ENCODE data around the gene BHLHE41. TPM values are rescaled to one million over a fixed set of nuclear protein-coding genes. Genes with fewer than 3 reads are reported as not detected.

Gene BHLHE41
- total RNA-seq, 1 experiment from 2014 or later, result 82.7 TPM

- no peak for DNase-seq (ENCODE audit: low spot score)
Observed at GRCh38 chr12:26114720-26115401, 10.0 kb downstream of the BHLHE41 start.

- DNase-seq (ENCODE audit: low spot score), result peak; percentile 98
Observed at GRCh38 chr12:26113853-26114719, 10.8 kb downstream of the BHLHE41 start.

GRCh38 chr12:26113181-26113654 is 11.6 kb downstream of the BHLHE41 start:
- DNase-seq (ENCODE audit: low spot score), result peak; percentile 66

DNA sequence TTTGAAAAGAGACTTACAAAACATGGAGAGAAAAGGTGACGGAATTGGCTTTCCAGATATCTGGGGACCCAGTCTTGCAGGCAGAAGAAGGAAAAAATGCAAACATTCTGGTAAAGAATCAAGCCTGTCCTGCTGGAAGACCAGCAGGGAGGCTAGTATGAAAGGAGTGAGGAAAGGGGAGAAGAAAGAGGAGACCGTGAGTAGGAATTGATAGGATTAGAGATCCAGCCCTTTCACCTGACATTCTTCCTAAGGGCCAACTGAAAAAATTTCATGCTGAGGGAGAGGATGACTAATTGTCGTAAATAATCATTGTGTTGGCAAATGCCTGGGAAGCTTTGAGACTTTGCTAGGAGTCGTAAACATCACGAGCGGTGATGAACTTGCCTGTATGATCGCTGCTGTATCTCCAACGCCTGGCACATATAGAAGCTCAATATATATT is 12.1 kb downstream of the BHLHE41 start:
- DNase-seq (ENCODE audit: low spot score), result peak; percentile 80

- no peak for DNase-seq (ENCODE audit: low spot score)
Observed at GRCh38 chr12:26112232-26112631, 12.6 kb downstream of the BHLHE41 start.

DNA sequence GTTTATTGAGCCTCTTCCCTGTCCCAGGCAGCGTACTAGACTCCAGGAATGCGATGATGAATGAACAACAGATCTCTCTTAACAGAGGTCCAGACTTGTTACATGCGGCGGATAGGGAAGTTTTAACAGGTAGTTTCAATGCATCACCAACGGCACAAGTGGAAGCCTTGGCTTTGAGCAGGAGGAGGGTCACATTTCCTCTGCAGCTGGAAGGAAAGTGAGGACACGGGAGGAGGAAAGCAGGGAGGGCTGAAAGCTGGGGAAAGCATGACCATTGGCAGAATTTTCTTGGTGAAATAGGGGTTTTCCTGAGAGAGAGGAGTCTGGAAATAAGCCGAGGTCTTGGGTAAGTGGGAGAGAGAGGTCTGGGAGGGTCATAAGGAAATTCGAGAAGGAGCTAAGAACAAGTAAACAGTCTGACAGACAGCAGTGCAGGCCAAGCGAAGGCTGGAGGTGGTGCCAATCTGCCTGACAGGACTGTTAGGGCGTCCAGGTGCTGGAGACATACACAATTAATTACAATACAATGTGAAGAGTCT is 15.4 kb downstream of the BHLHE41 start:
- no peak for DNase-seq (ENCODE audit: low spot score)

GRCh38 chr12:26108915-26109314 is 15.9 kb downstream of the BHLHE41 start:
- DNase-seq (ENCODE audit: low spot score), result no peak

- DNase-seq (ENCODE audit: low spot score), result no peak
Observed at GRCh38 chr12:26106347-26106746, 18.5 kb downstream of the BHLHE41 start.

- no peak for DNase-seq (ENCODE audit: low spot score)
Observed at GRCh38 chr12:26102953-26103352, 21.9 kb downstream of the BHLHE41 start.

DNA sequence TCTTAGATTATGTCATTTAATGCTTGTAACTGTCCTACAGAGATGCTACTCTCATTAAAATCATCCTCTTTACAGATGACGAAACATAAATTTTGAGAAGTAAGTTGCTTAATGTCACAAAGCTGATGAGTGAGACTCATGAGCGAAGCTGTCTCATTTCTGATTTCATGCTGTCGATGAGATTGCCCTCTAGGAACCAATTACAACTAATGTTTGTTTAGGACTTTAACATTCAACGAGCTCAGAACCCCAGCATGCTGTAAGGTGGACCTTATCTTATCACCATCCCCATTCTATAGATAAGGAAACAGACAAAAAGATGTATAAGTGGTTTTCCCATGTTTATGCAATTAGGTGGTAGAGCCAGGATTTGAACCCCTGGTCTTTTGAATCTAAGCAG is 23.1 kb downstream of the BHLHE41 start:
- DNase-seq (ENCODE audit: low spot score), result no peak

- DNase-seq (ENCODE audit: low spot score), result peak; percentile 100
Observed at GRCh38 chr12:26101350-26101734, 23.5 kb downstream of the BHLHE41 start.

DNA sequence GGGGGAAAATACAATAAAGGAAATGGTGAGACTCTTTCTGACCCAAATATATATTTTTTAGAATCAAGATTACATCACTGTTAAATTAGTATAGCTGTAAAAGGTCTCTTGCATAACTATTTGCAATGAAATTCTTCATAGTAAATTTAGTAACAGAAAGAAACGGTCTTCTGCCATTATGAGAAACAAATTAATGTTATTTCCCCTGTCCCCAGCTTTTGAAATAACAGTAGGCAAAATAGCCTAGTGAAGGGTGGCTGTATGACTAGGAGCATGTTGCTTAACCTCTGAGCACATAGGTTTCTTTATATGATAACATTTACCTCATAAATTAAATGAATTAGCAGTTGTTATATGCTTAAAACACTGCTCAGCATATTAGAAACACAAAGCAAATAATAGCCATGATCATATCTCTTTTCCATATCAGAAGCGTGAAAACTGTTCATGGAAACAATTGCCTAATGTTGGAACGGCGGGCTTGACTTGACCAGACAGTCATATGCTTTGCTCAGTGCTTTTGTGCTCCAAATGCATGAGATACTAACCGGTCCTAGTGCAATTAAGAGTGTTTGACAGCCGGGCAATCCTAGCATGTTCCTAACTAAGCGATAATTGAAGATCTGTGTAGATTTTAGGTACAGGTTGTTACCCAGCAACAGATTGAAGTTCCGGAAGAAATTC is 24.0 kb downstream of the BHLHE41 start:
- no peak for DNase-seq (ENCODE audit: low spot score)

GRCh38 chr12:26097046-26097878 is 27.6 kb downstream of the BHLHE41 start:
- DNase-seq (ENCODE audit: low spot score), result peak; percentile 94

DNA sequence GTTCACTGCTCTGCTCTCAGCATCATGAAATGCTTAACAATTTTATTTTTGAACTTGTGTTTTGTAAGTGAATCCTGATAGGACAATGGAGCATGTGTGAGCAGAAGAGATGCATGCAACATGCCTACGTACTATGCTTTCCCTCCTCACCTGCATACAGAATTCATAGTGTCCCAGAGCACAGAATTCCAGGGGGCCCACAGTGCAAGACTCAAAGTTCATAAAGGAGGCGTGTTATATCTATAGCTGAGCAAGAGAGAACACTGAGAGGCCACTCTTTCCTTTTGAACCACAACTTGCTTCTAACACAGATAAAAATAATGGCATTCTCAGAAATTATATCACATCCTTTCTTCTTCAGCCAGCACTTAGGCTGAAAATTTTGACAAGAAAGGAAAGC is 28.8 kb downstream of the BHLHE41 start:
- no peak for DNase-seq (ENCODE audit: low spot score)

- no peak for DNase-seq (ENCODE audit: low spot score)
Observed at GRCh38 chr12:26095186-26095585, 29.7 kb downstream of the BHLHE41 start.

GRCh38 chr12:26092346-26093105 is 32.3 kb downstream of the BHLHE41 start:
- no peak for DNase-seq (ENCODE audit: low spot score)

- DNase-seq (ENCODE audit: low spot score), result no peak
Observed at GRCh38 chr12:26091822-26092221, 33.0 kb downstream of the BHLHE41 start.

- DNase-seq (ENCODE audit: low spot score), result peak; percentile 51
Observed at GRCh38 chr12:26090836-26091510, 33.9 kb downstream of the BHLHE41 start.

DNA sequence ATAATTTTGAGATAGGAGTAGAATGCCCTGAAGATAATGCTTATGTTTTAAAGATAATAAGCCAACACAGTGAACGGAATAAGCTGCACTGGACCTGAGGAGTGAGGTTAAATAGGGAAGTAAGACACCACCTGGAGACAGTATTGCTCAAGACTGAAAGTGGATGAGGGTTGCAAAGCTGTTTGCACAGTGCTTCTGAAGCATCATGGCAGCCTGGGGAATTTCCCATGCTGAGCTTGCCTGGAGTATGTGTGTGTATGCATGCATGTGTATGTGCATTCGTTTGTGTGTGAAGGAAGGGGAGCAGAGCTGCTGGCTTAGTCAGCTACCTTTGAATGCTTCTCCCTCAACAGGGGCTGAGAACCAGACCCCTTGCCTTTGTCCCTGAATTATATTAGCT is 35.8 kb downstream of the BHLHE41 start:
- DNase-seq (ENCODE audit: low spot score), result no peak

DNA sequence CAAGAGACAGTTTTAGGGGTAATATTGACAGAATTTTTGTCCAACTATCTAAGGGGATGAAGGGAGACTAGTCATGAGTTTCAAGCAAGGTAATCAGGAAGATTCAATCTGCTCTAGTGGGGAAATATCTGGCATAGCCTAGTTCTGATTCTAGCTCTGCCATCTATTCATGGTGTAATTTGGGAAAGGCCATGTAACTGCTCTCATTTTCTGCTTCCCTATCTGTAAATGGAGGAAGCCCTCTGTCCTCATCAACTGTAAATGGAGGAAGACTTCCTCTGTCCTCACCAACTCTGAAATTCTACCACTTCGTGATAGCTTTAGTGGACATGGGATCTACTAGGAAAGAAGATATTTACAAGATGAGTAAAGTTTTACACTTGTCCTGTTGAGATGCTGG is 37.9 kb downstream of the BHLHE41 start:
- no peak for DNase-seq (ENCODE audit: low spot score)
